ENCODE measurements around the gene EMC1.
"Not testable (repeated sequence)": the region's sequence is repeated elsewhere in the genome, so short reads cannot be mapped to it uniquely, and the experiment has no call there.

DNA sequence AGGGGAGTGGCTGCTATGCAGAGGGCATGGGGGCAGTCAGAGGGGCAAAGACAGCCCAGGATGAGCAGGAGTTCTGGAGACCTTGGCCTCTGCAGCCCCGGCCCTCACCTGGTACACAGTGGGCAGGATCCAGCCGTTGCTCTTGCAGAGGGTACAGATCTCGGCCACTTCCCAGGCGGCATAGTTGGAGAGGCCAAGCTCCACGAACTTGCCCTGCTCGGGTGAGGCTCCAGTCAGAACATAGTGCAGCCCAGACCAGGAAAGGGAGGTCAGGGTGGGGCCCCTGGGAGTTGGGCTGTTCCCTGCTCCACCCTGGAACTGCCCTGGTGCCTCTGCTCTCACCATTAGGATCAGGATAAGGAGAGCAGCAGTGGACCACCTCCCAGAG lies 19.0 kb upstream of the EMC1 start:
- TF ChIP-seq FOXJ3 (CRISPR knock-in tag; IDR thresholded peaks at IDR 0.05); RXRA (IDR thresholded peaks at IDR 0.05; ENCODE audit: borderline replicate concordance, low read depth); CTCF (IDR thresholded peaks at IDR 0.05); POLR2AphosphoS5 (IDR thresholded peaks at IDR 0.05; ENCODE audit: low read depth, low read length); RCOR1 (IDR thresholded peaks at IDR 0.05; ENCODE audit: low read length): not testable (repeated sequence)

Measured in SK-N-SH (cell line).